Skeletal muscle tissue (tissue), 4 donors: ENCODE measurements around the gene TMEM150B. TPM values are rescaled to one million over a fixed set of nuclear protein-coding genes. Genes with fewer than 3 reads are reported as not detected.

Experiments
- H3K27ac ChIP-seq: one replicate; pipeline ENCODE4 v1.7.0; 2013; ENCODE audit warnings: mild to moderate bottlenecking, low read depth, low read length, inconsistent platforms
- H3K27me3 ChIP-seq, 3 donors: one replicate each; pipeline ENCODE4 v1.7.0; 2013; ENCODE audit warnings: low read length in 3 of 3; ENCODE audit not compliant: control insufficient read depth in 3 of 3, insufficient read depth in 3 of 3
- H3K36me3 ChIP-seq, 3 donors: one replicate each; pipeline ENCODE4 v1.7.0; 2013; ENCODE audit warnings: low read length in 3 of 3; ENCODE audit not compliant: control insufficient read depth in 3 of 3, insufficient read depth in 3 of 3
- H3K4me1 ChIP-seq, 3 donors: one replicate each; pipeline ENCODE4 v1.7.0; 2013; ENCODE audit warnings: low read length in 3 of 3, mild to moderate bottlenecking in 3 of 3; ENCODE audit not compliant: control insufficient read depth in 3 of 3, insufficient read depth in 3 of 3
- H3K4me3 ChIP-seq, 3 donors: one replicate each; pipeline ENCODE4 v1.7.0; 2013; ENCODE audit warnings: low read length in 3 of 3
- H3K9ac ChIP-seq, 3 donors: one replicate each; pipeline ENCODE4 v1.7.0; 2013; ENCODE audit warnings: low read length in 3 of 3, mild to moderate bottlenecking in 3 of 3, moderate library complexity in 2 of 3, low read depth in 1 of 3
- H3K9me3 ChIP-seq, 3 donors: one replicate each; pipeline ENCODE4 v1.7.0; 2013; ENCODE audit warnings: low read length in 3 of 3; ENCODE audit not compliant: control insufficient read depth in 3 of 3
- total RNA-seq: library from RNA; depleted of rRNA; stranded (reverse); fragments of >200 nt; gene quantifications from one replicate; pipeline ENCODE4 v1.2.3, GENCODE V29; 2014
- donor health status: Osteomylitis.

Gene TMEM150B
- total RNA-seq, 1 donor from 2014 or later: 0.52 TPM

DNA sequence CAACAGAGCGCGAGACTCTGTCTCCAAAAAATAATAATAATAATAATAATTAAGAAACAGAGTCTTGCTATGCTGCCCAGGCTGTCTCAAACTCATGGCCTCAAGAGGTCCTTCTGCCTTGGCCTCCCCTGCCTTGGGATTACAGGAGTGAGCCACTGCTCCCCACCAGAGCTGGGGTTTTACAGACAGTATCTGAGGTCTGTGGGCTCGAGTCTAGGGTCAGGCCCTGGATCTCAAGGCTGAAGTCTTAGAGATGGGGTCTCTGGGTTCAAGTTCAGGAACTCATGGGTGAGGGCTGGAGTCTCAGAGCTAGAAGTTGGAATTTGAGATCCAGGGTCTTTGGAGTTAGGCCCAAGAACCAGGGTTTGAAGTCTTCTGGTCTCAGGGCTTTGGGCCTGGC is 41.6 kb upstream of the TMEM150B start:
- H3K27me3 ChIP-seq: peaks cover 31 to 36% (median 35%) of the 10 kb centered on the region in 3 donors

DNA sequence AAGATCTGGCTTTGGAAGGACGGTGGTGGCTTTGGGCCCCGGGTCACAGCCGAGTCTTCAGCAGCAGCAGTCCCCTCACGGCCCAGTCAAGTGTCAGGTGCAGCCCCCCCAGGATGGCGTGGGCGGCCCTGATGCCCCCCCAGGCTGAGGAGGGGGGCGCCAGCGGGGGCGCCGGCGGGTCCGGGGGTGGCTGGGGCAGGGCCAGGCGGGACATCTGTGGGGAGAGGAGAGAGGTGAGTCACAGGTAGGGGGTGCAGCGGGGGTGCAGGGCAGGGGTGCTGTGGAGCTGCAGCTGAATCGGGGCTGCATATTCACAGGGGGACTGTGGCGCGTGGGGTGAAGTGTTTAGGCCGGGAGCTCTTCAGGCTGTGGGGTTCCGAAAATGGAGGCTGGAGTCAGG is 40.8 kb upstream of the TMEM150B start:
- H3K9me3 ChIP-seq: no peaks in the 10 kb centered on the region
- H3K27ac ChIP-seq: no peak overlapping the region
- H3K4me1 ChIP-seq: peaks cover 0 to 3% (median 0%) of the 10 kb centered on the region in 3 donors
- peaks cover 25 to 33% (median 29%) of the 10 kb centered on the region in 3 donors for H3K27me3 ChIP-seq
- H3K36me3 ChIP-seq: no peaks in the 10 kb centered on the region
- no peak overlapping the region for H3K4me3 ChIP-seq
- H3K9ac ChIP-seq: no peak overlapping the region

More for the DNA sequence above, 41.6 kb upstream of the TMEM150B start:
- Histone ChIP-seq H3K9ac (no peak overlapping the region), H3K4me1 (peaks cover 0 to 3% (median 0%) of the 10 kb centered on the region in 3 donors), H3K27ac (no peak overlapping the region), H3K36me3 (no peaks in the 10 kb centered on the region), H3K9me3 (no peaks in the 10 kb centered on the region), H3K4me3 (no peak overlapping the region)

DNA sequence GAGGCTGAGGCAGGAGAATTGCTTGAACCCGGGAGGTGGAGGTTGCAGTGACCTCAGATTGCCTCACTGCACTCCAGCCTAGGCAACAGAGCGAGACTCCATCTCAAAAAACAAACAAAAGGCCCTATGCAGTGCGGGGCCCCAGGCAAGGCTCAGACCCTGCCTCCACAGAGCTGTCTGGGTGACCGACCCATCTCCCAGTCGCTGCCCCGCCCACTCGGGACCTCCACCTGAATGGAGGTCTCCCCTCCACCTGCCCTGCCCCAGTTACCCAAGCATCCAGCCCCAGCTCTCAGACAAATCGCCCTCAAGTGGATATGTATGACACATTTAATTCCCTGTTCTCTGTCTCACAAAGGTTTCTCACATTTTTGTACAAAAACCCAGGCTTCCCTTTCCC is 40.1 kb upstream of the TMEM150B start:
- Histone ChIP-seq H3K4me3 (no peak overlapping the region), H3K9me3 (no peaks in the 10 kb centered on the region), H3K36me3 (no peaks in the 10 kb centered on the region), H3K27ac (no peak overlapping the region), H3K9ac (no peak overlapping the region), H3K4me1 (peaks cover 0 to 3% (median 0%) of the 10 kb centered on the region in 3 donors), H3K27me3 (peaks cover 20 to 29% (median 24%) of the 10 kb centered on the region in 3 donors)

DNA sequence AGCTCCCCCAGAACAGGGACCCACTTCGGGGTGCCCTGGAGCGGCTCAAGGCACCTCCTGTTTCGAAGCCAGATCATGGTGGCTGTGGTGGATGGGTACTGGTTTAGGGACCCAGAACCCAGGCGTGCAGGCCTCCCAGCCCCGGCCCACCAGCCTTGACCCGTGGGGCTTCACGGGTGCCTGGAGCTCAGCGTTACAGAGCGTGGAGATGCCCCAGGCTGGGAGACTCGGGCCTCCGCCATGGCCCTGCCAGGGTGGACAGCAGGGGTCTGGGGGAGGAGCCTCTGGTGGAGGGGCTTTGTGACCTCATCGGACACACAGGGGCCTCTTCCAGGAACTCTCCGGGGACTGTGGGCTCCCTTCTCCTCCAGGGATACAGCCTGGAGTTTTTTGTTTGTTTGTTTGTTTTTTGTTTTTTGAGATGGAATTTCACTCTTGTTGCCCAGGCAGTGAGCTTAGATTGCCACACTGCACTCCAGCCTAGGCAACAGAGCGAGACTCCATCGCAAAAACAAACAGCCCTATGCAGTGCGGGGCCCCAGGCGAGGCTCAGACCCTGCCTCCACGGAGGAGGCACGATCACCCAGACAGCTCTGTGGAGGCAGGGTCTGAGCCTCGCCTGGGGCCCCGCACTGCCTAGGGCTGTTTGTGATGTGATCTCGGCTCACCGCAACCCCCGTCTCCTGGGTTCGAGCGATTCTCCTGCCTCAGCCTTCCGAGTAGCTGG is 38.0 kb upstream of the TMEM150B start, which contains the start of gene GARIN5B:
Gene GARIN5B, minus strand, starts transcription at position 271 of the 727 bp plus-strand sequence. Its CDS starts 194 bp downstream, at position 77.
- Histone ChIP-seq H3K4me1 (no peaks in the 10 kb centered on the region), H3K9me3 (no peaks in the 10 kb centered on the region), H3K4me3 (no peak within 1 kb of the TSS), H3K9ac (no peak within 1 kb of the TSS), H3K27ac (no peak within 1 kb of the TSS), H3K27me3 (peaks cover 4 to 12% (median 9%) of the 10 kb centered on the region in 3 donors), H3K36me3 (no peaks in the 10 kb centered on the region)

DNA sequence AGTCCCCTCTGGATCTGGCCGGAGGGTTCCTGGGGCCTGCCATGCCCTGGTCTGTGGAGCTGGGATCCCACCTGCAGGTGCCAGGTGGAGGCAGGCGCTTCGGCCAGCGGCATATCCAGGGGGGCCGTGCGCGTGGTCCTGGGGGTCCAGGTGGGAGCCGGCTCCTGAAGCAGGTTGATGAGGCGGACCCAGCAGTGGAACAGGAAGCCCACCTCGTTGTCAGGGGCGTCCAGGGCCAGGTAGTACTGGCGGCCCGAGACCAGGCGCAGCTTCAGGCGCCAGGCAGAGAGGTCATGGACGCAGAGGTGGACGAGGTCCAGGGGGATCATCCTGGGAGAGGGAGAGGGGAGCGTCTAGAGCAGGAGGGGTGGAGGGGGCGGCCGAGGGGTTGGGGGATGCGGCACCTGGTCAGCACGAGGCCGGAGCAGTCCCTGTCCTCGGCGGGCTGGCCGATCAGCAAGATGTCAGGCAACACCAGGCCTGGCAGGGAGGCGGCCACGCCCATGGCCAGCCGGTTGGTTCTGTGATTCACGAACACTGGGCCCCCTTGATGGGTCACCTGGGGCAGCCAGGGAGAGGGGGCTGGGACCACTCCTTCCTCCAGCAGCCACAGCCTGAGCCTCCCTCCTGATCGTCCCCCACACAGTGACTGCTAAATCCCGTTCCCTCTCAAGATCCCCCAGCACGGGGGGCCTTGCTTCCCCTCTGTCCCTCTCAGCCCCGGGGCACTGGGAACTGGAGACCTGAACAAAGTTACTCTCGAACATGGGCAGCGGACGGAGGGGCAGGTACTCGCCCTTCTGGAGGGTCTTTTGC is 37.2 kb upstream of the TMEM150B start:
- Histone ChIP-seq H3K4me3 (no peak overlapping the region), H3K27me3 (peaks cover 5 to 11% (median 7%) of the 10 kb centered on the region in 3 donors), H3K27ac (no peak overlapping the region), H3K36me3 (no peaks in the 10 kb centered on the region), H3K4me1 (no peaks in the 10 kb centered on the region), H3K9me3 (no peaks in the 10 kb centered on the region), H3K9ac (no peak overlapping the region)

DNA sequence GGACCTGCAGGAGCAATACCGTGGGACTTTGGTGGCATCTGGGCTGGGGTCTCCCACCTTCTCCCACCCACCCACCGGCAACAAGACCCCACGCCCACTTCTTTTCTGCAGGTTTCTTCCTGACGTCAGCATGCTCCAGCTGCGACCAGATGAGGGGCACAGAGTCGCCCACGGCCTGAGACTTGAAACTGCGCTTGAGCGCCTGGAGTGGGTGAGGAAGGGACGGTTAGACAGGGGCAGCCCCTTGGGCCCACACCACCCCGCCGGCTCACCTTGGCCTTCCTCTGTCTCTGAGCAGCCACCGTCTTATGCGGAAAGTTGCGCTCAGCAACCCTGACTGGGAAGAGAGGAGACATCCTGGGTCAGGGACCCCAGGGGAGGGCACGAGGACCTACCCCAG is 35.8 kb upstream of the TMEM150B start:
- Histone ChIP-seq H3K4me1 (no peaks in the 10 kb centered on the region), H3K9ac (no peak overlapping the region), H3K27ac (no peak overlapping the region), H3K4me3 (no peak overlapping the region), H3K36me3 (no peaks in the 10 kb centered on the region), H3K27me3 (peaks cover 11 to 12% (median 12%) of the 10 kb centered on the region in 3 donors), H3K9me3 (no peaks in the 10 kb centered on the region)

DNA sequence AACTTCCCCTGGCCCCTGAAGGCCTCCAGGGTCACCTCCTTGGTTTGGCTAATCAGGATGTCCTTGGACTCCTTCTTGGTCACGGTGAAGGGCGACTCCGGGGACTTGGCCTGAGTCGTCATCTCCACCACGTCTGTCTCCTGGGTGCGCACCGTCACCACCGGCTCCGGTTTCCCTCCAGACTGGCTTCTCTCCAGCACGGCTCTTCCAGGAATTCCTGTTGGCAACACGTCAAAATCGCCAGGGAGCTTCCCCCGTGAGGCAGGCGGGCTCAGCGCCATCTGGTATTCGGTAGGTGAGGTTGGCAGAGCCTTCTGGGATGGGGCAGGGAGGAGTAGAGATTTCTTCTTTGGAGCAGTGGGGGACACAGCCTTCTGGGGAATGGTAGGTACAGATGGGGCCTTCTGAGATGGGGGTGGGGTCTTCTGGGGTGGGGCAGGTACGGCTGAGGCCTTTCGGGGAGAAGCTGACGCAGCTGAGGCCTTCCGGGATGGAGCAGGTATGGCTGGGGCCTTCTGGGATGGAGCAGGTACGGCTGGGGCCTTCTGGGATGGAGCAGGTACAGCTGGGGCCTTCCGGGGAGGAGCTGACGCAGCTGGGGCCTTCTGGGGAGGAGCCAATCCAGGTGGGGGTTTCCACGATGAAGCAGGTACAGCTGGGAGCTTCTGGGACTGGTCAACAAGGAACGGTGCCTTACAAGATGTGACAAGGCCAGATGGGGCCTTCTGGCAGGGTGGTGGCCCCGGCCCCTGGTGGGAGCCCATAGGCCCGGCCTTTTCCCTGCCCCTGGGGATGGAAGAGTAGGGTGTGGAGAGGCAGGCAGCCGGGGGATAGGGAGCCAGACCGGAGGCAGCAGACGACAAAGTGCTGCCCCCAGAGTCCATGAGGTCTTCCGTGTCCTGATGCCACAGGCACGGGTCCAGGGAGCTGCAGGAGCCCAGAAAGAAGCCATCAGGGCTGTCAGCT is 34.1 kb upstream of the TMEM150B start:
- no peak overlapping the region for H3K9ac ChIP-seq
- H3K4me3 ChIP-seq: no peak overlapping the region
- H3K4me1 ChIP-seq: no peaks in the 10 kb centered on the region
- no peaks in the 10 kb centered on the region for H3K9me3 ChIP-seq
- H3K27me3 ChIP-seq: peaks cover 17 to 21% (median 18%) of the 10 kb centered on the region in 3 donors
- no peaks in the 10 kb centered on the region for H3K36me3 ChIP-seq
- H3K27ac ChIP-seq: no peak overlapping the region

DNA sequence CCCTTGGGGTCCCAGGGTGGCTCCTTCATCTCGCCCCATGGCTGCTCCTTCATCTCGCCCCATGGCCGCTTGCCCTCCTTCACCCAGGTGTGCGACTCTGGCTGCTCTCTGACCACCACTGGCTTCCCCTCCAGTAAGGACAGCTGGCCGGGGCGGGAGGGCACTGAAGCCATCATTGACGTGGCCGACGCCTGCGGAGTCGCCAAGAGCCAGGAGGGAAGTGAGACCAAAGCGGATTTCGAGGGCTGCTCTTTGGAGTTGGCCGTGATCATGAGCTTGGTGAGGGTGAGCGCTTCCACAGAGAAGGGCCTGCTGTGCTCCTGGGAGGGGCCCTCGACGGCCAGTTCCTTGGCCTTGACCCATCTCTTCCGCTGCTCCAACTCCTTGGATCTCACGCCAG is 33.4 kb upstream of the TMEM150B start:
- H3K27ac ChIP-seq: no peak overlapping the region
- no peak overlapping the region for H3K9ac ChIP-seq
- no peak overlapping the region for H3K4me3 ChIP-seq
- H3K27me3 ChIP-seq: peaks cover 22 to 24% (median 24%) of the 10 kb centered on the region in 3 donors
- no peaks in the 10 kb centered on the region for H3K9me3 ChIP-seq
- H3K36me3 ChIP-seq: no peaks in the 10 kb centered on the region
- H3K4me1 ChIP-seq: peaks cover 3 to 5% (median 4%) of the 10 kb centered on the region in 3 donors

DNA sequence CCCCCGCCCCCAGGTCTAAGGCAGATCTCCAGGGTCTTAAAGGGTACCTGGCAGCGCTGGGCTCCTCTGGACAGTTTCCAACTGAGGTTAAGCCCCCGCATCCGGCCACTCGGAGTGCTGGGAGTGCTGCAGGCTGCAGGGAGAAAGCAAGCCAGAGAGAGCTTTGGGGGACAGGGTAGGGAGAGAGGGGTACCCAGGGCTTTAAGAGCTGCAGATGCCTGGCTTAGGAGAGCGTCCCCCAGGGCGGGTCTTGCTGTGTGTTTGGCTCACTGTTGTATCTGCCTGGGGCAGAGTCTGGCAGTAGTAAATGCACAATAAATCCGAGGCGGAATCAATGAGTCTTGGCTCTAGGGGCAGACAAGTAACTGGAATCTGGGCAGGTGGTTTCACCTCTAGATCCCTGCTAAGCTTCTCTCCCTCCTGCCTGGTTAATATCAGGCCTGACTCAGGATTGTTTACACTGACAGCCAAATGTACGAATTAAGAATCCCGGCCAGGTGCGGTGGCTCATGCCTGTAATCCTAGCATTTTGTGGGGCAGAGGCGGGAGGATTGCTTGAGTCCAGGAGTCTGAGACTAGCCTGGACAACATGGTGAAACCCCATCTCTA is 30.2 kb upstream of the TMEM150B start:
- Histone ChIP-seq H3K27ac (no peak overlapping the region), H3K9me3 (no peaks in the 10 kb centered on the region), H3K4me1 (peaks cover 8 to 10% (median 10%) of the 10 kb centered on the region in 3 donors), H3K9ac (no peak overlapping the region), H3K36me3 (no peaks in the 10 kb centered on the region), H3K27me3 (peaks cover 52 to 54% (median 53%) of the 10 kb centered on the region in 3 donors), H3K4me3 (no peak overlapping the region)
